Stomach (tissue), 9 donors: Measurements from ENCODE around the gene PICK1. TPM values are rescaled to one million over a fixed set of nuclear protein-coding genes. Genes with fewer than 3 reads are reported as not detected.
A peak's percentile ranks its signal among the peaks of the same experiment; 100 is the strongest.

Source experiments
- DNase-seq, 2 donors: peaks; one replicate each; pipeline versions ENCODE4 v3.0.0 to v3.0.0-alpha.2; 2013 to 2019
- H3K27ac ChIP-seq, 5 donors: fragments of 200-600 bp in 4 of 5; sonication (generic) in 4 of 5; one replicate each; pipeline ENCODE4 v1.5.1; 2013 to 2019; ENCODE audit warnings: mild to moderate bottlenecking in 1 of 5, moderate library complexity in 1 of 5
- H3K27me3 ChIP-seq, 3 donors: fragments of 200-600 bp; sonication (generic); one replicate each; pipeline ENCODE4 v1.5.1; 2017 to 2019; ENCODE audit warnings: mixed run types in 1 of 3
- H3K36me3 ChIP-seq, 4 donors: fragments of 200-600 bp; sonication (generic); 1 replicate in 3 of 4; 2 replicates in 1 of 4; pipeline ENCODE4 v1.5.1; 2016 to 2019
- H3K4me1 ChIP-seq, 4 donors: fragments of 200-600 bp; sonication (generic); one replicate each; pipeline ENCODE4 v1.5.1; 2016 to 2019
- H3K4me3 ChIP-seq, 4 donors: fragments of 200-600 bp; sonication (generic) in 3 of 4; one replicate each; pipeline ENCODE4 v1.5.1; 2016 to 2019; ENCODE audit warnings: mild to moderate bottlenecking in 1 of 4
- H3K9me3 ChIP-seq, 4 donors: fragments of 200-600 bp; sonication (generic); one replicate each; pipeline ENCODE4 v1.5.1; 2016 to 2019
- EP300 ChIP-seq: sonication (generic); formaldehyde crosslinking; IDR thresholded peaks from one replicate; pipeline ENCODE4 v1.6.1; 2017; ENCODE audit warnings: antibody characterized with exemption
- POLR2A ChIP-seq, 4 donors: fragments of 450-650 bp; IDR thresholded peaks; one replicate each; pipeline ENCODE4 v1.6.1; 2016; ENCODE audit warnings: antibody characterized with exemption in 4 of 4, control low read depth in 2 of 4, mild to moderate bottlenecking in 1 of 4, moderate library complexity in 1 of 4
- POLR2AphosphoS5 ChIP-seq, 3 donors: sonication (generic); formaldehyde crosslinking; IDR thresholded peaks; one replicate each; pipeline ENCODE4 v1.6.1; 2016; ENCODE audit warnings: antibody characterized with exemption in 3 of 3
- WGBS, 5 donors: extraction: QIAGEN DNeasy Blood & Tissue Kit in 3 of 5; methylation state at CpG; one replicate each; pipeline versions ENCODE4 v1.1.5 to v1.1.7; 2013 to 2018; 5-methylcytosine and 5-hydroxymethylcytosine counted together
- intact Hi-C: fragments of 100-400 bp; cut with DNase I; formaldehyde crosslinking; loops from one replicate; pipeline ENCODE4 v1.15.1; 2023; ENCODE audit warnings: low total_unique reads
- polyA plus RNA-seq, 3 donors: library from polyadenylated mRNA; stranded (reverse); fragments of 200-250 nt; gene quantifications; one replicate each; pipeline ENCODE4 v1.2.3, GENCODE V29; 2013
- total RNA-seq, 5 donors: library from RNA; depleted of rRNA; stranded (reverse); fragments of >200 nt; gene quantifications; one replicate each; pipeline versions ENCODE4 v1.1.0 to v1.2.3, GENCODE V29; 2014 to 2016
- TF ChIP-seq, protein P1 (sequence below), 7 experiments: fragments of 450-650 bp in 4 of 7; fragments of 200-600 bp in 3 of 7; sonication (generic) in 3 of 7; IDR thresholded peaks; one replicate each; pipeline ENCODE4 v1.5.1; 2016 to 2019; ENCODE audit warnings: antibody characterized with exemption in 7 of 7, control low read depth in 2 of 7, mild to moderate bottlenecking in 1 of 7
- donor health status: healthy with polysubstance abuse.
- donor health status: Bipolar disorder and iron deficiency.
- donor health status: healthy.

Gene PICK1
- total and polyA plus RNA-seq, 8 donors, result 20.7 to 44.3 (median 27.0) TPM

GRCh38 chr22:38089474-38089851 is 32.3 kb downstream of the PICK1 start:
- peaks cover 0 to 34% (median 10%) of the 10 kb centered on the region in 4 donors for H3K36me3 ChIP-seq
- 39 to 75% (median 63%) methylated on average over 8 to 34 of the region's 34 CpGs for WGBS, 5 donors
- DNase-seq, result no peak
- H3K4me3 ChIP-seq, result peak overlapping the region in 3 of 4 donors; percentile 20 to 30 (median 29)
- peaks cover 5 to 14% (median 10%) of the 10 kb centered on the region in 4 donors for H3K4me1 ChIP-seq
- H3K27ac ChIP-seq, result no peak overlapping the region
- intact Hi-C loops, result no loop called here
- no peak for TF ChIP-seq POLR2A (IDR thresholded peaks at IDR 0.05)
- TF ChIP-seq EP300, result no peak
- no peak for TF ChIP-seq POLR2AphosphoS5 (IDR thresholded peaks at IDR 0.05)
- TF ChIP-seq, protein P1, sequence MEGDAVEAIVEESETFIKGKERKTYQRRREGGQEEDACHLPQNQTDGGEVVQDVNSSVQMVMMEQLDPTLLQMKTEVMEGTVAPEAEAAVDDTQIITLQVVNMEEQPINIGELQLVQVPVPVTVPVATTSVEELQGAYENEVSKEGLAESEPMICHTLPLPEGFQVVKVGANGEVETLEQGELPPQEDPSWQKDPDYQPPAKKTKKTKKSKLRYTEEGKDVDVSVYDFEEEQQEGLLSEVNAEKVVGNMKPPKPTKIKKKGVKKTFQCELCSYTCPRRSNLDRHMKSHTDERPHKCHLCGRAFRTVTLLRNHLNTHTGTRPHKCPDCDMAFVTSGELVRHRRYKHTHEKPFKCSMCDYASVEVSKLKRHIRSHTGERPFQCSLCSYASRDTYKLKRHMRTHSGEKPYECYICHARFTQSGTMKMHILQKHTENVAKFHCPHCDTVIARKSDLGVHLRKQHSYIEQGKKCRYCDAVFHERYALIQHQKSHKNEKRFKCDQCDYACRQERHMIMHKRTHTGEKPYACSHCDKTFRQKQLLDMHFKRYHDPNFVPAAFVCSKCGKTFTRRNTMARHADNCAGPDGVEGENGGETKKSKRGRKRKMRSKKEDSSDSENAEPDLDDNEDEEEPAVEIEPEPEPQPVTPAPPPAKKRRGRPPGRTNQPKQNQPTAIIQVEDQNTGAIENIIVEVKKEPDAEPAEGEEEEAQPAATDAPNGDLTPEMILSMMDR (IDR thresholded peaks at IDR 0.05), result no peak
- H3K9me3 ChIP-seq, result no peaks in the 10 kb centered on the region
- H3K27me3 ChIP-seq, result peaks cover 0 to 33% (median 12%) of the 10 kb centered on the region in 3 donors

GRCh38 chr22:38097058-38097457 is 39.9 kb downstream of the PICK1 start:
- H3K4me3 ChIP-seq, result no peak overlapping the region
- H3K4me1 ChIP-seq, result peaks cover 0 to 12% (median 6%) of the 10 kb centered on the region in 4 donors
- no peaks in the 10 kb centered on the region for H3K27me3 ChIP-seq
- TF ChIP-seq, protein P1 (IDR thresholded peaks at IDR 0.05), result no peak
- TF ChIP-seq POLR2A (IDR thresholded peaks at IDR 0.05) (no peak), POLR2AphosphoS5 (IDR thresholded peaks at IDR 0.05) (no peak), EP300 (no peak)
- intact Hi-C loops, result no loop called here
- no peak for DNase-seq
- WGBS, 5 donors, result 85 to 96% (median 90%) methylated on average over 10 to 15 of the region's 15 CpGs
- H3K36me3 ChIP-seq, result peaks cover 0 to 13% (median 0%) of the 10 kb centered on the region in 4 donors
- H3K27ac ChIP-seq, result no peak overlapping the region
- H3K9me3 ChIP-seq, result no peaks in the 10 kb centered on the region

- Histone ChIP-seq H3K27ac (no peak overlapping the region), H3K36me3 (peaks cover 0 to 11% (median 0%) of the 10 kb centered on the region in 4 donors), H3K9me3 (no peaks in the 10 kb centered on the region), H3K4me3 (no peak overlapping the region), H3K27me3 (no peaks in the 10 kb centered on the region), H3K4me1 (peaks cover 0 to 12% (median 6%) of the 10 kb centered on the region in 4 donors)
- peak in 1 of 2 donors; percentile 68 for DNase-seq
- 54 to 72% (median 59%) methylated on average over 22 to 30 of the region's 32 CpGs for WGBS, 5 donors
- intact Hi-C loops, result no loop called here
- TF ChIP-seq, protein P1 (IDR thresholded peaks at IDR 0.05), result no peak
- TF ChIP-seq POLR2AphosphoS5 (IDR thresholded peaks at IDR 0.05) (no peak), POLR2A (IDR thresholded peaks at IDR 0.05) (no peak), EP300 (no peak)
These were observed 40.6 kb downstream of the PICK1 start for GRCh38 chr22:38097557-38098409.

DNA sequence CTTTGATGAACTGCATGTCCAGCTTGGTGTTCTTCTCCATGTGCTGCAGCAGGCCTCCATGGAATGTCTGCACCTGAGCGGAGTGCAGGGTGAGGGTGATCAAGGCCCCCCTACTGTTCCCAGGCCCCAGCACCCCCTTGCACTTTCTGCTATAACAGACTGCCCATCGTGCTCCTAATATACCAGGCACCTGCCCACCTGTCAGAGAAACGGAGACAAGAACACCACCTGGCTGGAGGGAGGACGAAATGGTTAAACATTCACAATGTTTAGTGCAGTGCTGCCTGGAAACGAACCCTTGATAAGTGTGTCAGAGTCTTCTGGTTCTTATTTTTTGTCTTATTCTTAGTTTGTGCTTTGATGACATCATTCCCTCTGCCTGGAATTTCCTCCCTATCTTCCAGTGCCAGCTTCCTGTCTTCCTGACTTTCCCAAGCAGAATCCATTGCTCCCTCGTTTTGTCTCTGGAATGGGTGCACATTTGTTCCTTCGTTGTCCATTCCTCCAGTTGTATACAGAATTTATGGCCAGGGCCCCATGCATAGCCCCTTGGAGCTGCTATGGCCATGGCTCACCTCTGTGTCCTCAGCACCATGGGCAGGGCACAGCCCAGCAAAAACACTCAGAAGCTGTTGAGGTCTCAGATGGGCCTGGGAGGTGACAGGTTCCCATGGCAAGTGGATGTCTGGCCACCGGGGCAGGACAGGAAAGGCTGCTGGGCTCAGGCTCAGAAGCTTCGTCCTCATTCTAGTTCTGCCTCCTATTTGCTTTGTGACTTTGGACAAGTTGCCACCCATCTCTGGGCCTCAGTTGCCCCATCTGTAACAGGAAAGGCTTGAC is 41.4 kb downstream of the PICK1 start:
- no peak overlapping the region for H3K27ac ChIP-seq
- peaks cover 0 to 10% (median 0%) of the 10 kb centered on the region in 4 donors for H3K36me3 ChIP-seq
- TF ChIP-seq EP300 (no peak), POLR2A (IDR thresholded peaks at IDR 0.05) (no peak), POLR2AphosphoS5 (IDR thresholded peaks at IDR 0.05) (no peak)
- TF ChIP-seq, protein P1 (IDR thresholded peaks at IDR 0.05), result no peak
- peak in 1 of 2 donors; percentile 63 for DNase-seq
- H3K4me1 ChIP-seq, result peaks cover 0 to 12% (median 6%) of the 10 kb centered on the region in 4 donors
- H3K4me3 ChIP-seq, result no peak overlapping the region
- intact Hi-C loops, result no loop called here
- 63 to 73% (median 66%) methylated on average over 8 to 9 of the region's 9 CpGs for WGBS, 5 donors
- no peaks in the 10 kb centered on the region for H3K27me3 ChIP-seq
- H3K9me3 ChIP-seq, result no peaks in the 10 kb centered on the region
